Fibroblast of lung (primary cell): ENCODE data around the gene NKX3-2.

Experiments
- CTCF ChIP-seq, 2 donors: IDR thresholded peaks in 1 of 2; conservative IDR thresholded peaks in 1 of 2; 1 replicate in 1 of 2; 2 replicates in 1 of 2; pipeline ENCODE4 v1.5.1; 2011 to 2012; ENCODE audit warnings: low read length in 2 of 2, control low read depth in 1 of 2, inconsistent platforms in 1 of 2, low read depth in 1 of 2, mild to moderate bottlenecking in 1 of 2
- EZH2 ChIP-seq: IDR thresholded peaks from 2 replicates; pipeline ENCODE4 v1.5.1; 2012; ENCODE audit warnings: low read length, control low read depth, mild to moderate bottlenecking; ENCODE audit errors: missing control alignments

GRCh38 chr4:13515268-13515667 lies 29.0 kb downstream of the NKX3-2 start:
- TF ChIP-seq CTCF (conservative IDR thresholded peaks at IDR 0.05 in 1 of 2, IDR thresholded peaks at IDR 0.05 in 1 of 2; ENCODE audit: low read depth in 1 of 2, low read length in 2 of 2): no peak
- TF ChIP-seq EZH2: no peak
